Upper lobe of left lung (tissue), 4 donors: Measurements from ENCODE around the gene SUSD2.

ENCODE experiments used
- CTCF ChIP-seq, 6 experiments: fragments of 450-650 bp in 4 of 6; fragments of 200-600 bp in 2 of 6; sonication (generic) in 2 of 6; IDR thresholded peaks; one replicate each; pipeline ENCODE4 v1.5.1; 2016 to 2019; ENCODE audit warnings: antibody characterized with exemption in 6 of 6
- EP300 ChIP-seq, 4 donors: sonication (generic); formaldehyde crosslinking; IDR thresholded peaks; one replicate each; pipeline ENCODE4 v1.5.1; 2017; ENCODE audit warnings: antibody characterized with exemption in 4 of 4, control low read depth in 2 of 4

GRCh38 chr22:24233235-24233634 lies 51.9 kb downstream of the SUSD2 start:
- TF ChIP-seq CTCF (IDR thresholded peaks at IDR 0.05) = no peak
- TF ChIP-seq EP300 (IDR thresholded peaks at IDR 0.05) = no peak
